ENCODE measurements around the gene SYNGR3.

- no peak for TF ChIP-seq CTCF (IDR thresholded peaks at IDR 0.05)
- TF ChIP-seq POLR2A (IDR thresholded peaks at IDR 0.05): no peak
Measured at GRCh38 chr16:1991135-1991551, 1.4 kb downstream of the SYNGR3 start.

Data from adrenal gland (tissue), 5 donors.